Measurements from ENCODE around the gene IQSEC3.
A peak's percentile ranks its signal among the peaks of the same experiment; 100 is the strongest.

The IQSEC3 gene

DNA sequence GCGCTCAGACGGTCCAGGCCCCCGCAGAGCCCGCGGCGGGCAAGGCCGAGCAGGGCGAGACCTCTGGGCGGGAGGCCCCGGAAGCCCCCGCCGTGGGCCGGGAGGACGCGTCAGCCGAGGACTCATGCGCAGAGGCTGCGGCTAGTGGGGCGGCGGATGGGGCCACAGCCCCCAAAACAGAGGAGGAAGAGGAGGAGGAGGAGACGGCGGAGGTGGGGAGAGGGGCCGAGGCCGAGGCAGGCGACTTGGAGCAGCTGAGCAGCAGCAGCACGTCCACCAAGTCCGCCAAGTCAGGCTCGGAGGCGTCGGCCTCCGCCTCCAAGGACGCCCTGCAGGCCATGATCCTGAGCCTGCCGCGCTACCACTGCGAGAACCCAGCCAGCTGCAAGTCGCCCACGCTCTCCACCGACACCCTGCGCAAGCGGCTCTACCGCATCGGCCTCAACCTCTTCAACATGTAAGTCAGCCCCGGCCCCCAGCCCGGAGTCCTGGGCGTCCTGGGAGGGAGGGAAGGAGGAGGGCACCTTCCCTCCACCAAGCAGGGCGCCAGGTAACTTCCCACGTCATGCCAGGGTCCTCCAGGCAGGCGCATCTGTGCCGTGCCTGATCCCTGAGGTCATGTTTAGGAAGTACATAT is 72.4 kb downstream of the IQSEC3 start:
- DNase-seq (ENCODE audit: low read depth in 2 of 2): peak in 1 of 2 donors; percentile 11

GRCh38 chr12:139585-139984 is 73.0 kb downstream of the IQSEC3 start:
- no peak for DNase-seq (ENCODE audit: low read depth in 2 of 2)

GRCh38 chr12:140162-140561 is 73.6 kb downstream of the IQSEC3 start:
- no peak for DNase-seq (ENCODE audit: low read depth in 2 of 2)

DNA sequence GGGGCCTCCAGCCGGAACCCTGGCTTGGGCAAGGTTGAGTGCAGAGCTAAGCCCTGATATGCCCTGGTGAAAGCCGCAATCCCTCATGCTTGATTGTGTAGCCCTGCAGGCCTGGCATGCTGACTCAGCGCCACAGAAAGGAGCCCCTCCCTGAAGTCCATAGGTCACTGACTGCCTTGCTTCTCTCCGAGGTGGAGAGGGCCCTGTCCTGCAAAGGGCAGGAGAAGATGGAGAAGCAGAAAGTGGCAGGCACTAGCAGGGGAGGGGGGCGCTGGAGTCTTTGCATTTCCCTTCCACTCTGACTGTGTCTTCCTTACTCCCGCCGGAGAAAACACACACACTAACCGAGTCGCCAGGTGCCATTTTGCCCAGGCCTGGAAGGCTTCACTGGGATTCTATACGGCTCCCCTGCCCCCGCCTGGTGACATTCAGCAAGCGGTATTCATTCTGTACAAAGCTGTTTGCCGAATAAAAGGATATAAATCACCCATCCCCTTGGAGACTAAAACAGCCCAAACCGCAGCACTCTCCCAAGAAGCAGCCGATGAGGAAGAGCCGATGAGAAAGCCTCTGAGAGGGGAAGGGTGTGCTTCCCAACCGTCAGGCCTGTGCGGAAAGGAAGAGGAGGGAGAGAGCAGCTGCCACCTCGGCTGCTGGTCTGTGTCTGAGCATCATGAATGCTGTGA is 77.5 kb downstream of the IQSEC3 start:
- no peak for DNase-seq (ENCODE audit: low read depth in 2 of 2)

- no peak for DNase-seq (ENCODE audit: low read depth in 2 of 2)
Measured at GRCh38 chr12:144650-145284, 78.2 kb downstream of the IQSEC3 start.

DNA sequence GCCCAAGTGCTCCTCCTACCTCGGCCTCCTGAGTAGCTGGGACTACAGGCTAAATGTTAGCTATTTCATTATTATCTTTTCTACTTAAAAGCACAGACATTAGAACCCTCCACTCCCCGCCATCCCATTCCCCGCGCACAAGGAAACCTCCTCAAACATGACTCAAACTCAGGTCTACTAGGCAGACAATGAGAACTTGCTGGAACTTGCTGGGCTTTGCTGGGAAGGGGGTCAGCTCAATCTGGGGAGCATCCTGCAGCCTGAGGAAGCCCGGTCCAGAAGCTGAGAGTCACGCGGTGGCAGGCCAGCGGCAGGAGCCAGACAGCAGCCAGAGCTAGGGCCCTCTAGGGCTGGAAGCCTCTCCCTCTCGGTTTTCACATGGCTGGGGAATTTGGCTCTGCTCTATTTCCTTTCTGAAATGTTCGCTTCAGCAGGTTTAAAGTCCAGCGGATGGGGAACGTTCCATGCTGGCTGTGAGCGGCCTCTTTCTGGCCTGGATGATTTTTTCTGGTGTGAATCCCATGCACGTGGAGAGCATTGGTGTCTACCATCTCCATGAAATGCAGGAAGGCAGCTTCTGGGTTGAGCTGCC is 78.9 kb downstream of the IQSEC3 start:
- DNase-seq (ENCODE audit: low read depth in 2 of 2): no peak

DNA sequence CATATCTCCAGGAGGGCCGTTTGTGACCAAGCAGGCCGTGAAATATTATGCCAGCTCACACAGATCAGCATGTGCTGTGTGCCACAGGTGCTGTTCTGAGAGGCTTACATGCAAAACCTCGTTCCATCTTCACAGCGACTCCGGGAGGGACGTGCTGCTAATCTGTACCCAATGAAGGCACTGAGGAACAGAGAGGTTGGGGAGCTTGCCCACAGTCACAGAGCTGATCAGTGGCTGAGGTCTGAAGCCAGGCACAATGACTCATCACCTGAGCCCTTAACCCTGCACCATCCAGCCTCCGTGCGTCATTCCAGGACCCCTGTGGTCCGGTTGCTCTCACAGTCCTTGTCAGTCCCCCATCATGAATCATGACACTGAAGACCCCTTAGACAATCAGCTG is 80.7 kb downstream of the IQSEC3 start:
- DNase-seq (ENCODE audit: low read depth in 2 of 2): no peak

- DNase-seq (ENCODE audit: low read depth in 2 of 2): no peak
Measured at GRCh38 chr12:148676-149416, 82.3 kb downstream of the IQSEC3 start.

- no peak for DNase-seq (ENCODE audit: low read depth in 2 of 2)
Measured at GRCh38 chr12:151579-151978, 85.0 kb downstream of the IQSEC3 start.

DNA sequence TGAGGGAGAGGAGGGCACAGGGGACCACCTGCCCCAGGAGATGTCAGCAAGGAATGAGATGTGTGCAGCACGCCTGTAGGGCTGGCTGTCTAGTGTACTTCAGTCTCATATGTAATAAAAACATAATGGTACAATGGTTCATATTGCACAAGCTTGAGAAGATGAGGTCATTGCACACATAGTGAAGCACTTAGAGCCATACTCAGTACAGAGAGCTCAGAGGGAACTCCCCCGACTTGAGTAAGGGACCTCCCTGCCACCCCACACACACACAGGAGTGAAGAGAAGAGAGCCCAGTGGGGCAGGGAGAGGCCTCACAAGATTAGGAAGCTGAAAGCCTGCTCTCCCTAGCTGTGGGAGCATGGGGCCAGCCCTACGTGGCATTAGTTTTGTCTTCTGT is 85.9 kb downstream of the IQSEC3 start:
- no peak for DNase-seq (ENCODE audit: low read depth in 2 of 2)

- DNase-seq (ENCODE audit: low read depth in 2 of 2): peak; percentile 55 to 58
Measured at GRCh38 chr12:153080-153746, 86.6 kb downstream of the IQSEC3 start.

- no peak for DNase-seq (ENCODE audit: low read depth in 2 of 2)
Measured at GRCh38 chr12:154058-154457, 87.5 kb downstream of the IQSEC3 start.

- DNase-seq (ENCODE audit: low read depth in 2 of 2): no peak
Measured at GRCh38 chr12:155006-155405, 88.4 kb downstream of the IQSEC3 start.

DNA sequence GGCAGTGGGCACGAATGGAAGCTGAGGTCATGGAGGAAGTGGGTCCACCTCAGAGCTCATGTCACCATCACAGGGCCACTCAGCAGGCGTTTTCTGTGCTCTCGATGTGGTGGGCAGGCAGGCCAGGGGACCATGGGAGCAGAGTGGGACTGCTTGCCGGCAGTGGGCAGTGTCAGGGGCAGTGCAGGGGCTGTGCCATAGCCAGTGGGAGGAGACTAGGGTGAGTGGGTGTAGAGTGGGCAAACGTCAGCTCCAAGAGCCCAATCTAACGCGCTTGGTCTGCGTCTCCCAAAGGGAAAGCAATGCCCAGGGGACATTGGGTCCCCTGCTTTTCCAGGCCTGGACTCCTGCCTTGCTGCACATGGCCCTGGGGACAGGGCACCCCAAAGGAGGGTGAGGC is 89.1 kb downstream of the IQSEC3 start:
- DNase-seq (ENCODE audit: low read depth in 2 of 2): no peak

- no peak for DNase-seq (ENCODE audit: low read depth in 2 of 2)
Measured at GRCh38 chr12:156945-157344, 90.4 kb downstream of the IQSEC3 start.

GRCh38 chr12:157644-158043 is 91.1 kb downstream of the IQSEC3 start:
- DNase-seq (ENCODE audit: low read depth in 2 of 2): no peak

- no peak for DNase-seq (ENCODE audit: low read depth in 2 of 2)
Measured at GRCh38 chr12:159156-159782, 92.7 kb downstream of the IQSEC3 start.

- DNase-seq (ENCODE audit: low read depth in 2 of 2): no peak
Measured at GRCh38 chr12:160858-161257, 94.3 kb downstream of the IQSEC3 start.

DNA sequence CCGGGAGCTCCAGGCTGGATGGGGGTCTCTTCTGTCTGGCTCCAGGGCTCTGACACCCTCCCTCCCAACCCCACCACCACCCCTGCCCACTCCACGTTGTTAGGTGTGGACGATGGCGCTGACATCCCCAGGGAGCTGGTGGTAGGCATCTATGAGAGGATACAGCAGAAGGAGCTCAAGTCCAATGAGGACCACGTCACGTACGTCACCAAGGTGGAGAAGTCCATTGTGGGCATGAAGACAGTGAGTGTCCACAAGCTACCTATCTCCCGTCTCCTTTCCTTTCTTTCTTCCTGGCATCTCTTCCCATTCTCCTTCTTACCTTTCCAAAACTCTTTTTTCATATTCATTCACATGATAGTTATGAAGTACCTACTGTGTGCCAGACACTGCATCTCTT is 95.3 kb downstream of the IQSEC3 start:
- no peak for DNase-seq (ENCODE audit: low read depth in 2 of 2)

DNA sequence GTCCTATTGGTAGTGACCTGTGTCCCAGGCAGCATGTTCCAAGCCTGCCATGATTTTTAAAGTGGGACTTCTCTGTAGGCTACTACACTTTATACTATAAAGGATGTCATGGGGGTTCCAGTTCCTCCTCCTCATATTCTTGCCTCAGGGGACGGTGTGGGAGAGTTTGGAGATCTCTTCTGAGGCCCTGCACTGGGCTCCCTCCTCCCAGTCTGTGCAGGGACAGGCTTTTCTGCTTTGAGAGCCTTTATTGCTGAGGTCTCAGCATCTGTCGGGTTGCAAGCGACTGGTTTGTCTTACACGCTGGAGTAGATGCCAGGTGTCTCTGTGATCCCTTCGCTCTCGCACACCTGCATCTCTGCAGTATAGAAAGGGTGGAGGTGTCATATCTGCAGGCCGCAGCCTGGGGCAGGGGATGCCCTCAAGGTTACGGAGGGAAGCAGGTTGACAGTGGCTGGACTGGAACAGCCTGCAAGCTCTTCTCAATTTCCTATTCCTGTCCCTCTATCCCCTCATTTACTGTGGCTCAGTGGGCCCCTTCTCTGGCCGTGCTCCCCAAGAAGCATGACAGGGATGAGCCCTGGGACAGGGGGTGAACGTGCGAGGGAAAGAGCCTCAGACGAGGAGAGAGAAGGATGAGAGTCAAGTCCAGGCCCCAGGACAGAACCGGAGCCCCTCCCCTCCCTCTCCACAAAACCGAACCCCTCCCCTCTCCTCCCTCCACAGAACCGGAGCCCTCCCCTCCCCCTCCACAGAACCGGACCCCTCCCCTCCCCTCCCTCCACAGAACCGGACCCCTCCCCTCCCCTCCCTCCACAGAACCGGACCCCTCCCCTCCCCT is 96.1 kb downstream of the IQSEC3 start:
- no peak for DNase-seq (ENCODE audit: low read depth in 2 of 2)
